HFFc6 (cell line): ENCODE results near the gene LEMD2. TPM values are rescaled to one million over a fixed set of nuclear protein-coding genes. Genes with fewer than 3 reads are reported as not detected.

Experiments used
- DNase-seq: peaks from one replicate; pipeline ENCODE4 v3.0.0-alpha.2; 2018
- H3K27ac Mint-ChIP-seq: 2 replicates; pipeline ENCODE4 v1.8.0; 2020; ENCODE audit warnings: mild to moderate bottlenecking, mixed read lengths
- H3K27me3 Mint-ChIP-seq: 2 replicates; pipeline ENCODE4 v1.8.0; 2021; ENCODE audit warnings: mild to moderate bottlenecking, moderate library complexity, mixed read lengths; ENCODE audit not compliant: insufficient read depth
- H3K36me3 Mint-ChIP-seq: 2 replicates; pipeline ENCODE4 v1.8.0; 2021; ENCODE audit warnings: low read depth, mixed read lengths
- H3K4me1 Mint-ChIP-seq: 2 replicates; pipeline ENCODE4 v1.8.0; 2020; ENCODE audit warnings: low read depth, mixed read lengths
- H3K4me3 Mint-ChIP-seq: 2 replicates; pipeline ENCODE4 v1.8.0; 2020; ENCODE audit warnings: mild to moderate bottlenecking, moderate library complexity, mixed read lengths
- H3K9me3 Mint-ChIP-seq: 2 replicates; pipeline ENCODE4 v1.8.0; 2020; ENCODE audit warnings: mild to moderate bottlenecking, mixed read lengths
- CTCF ChIP-seq: fragments of 200-600 bp; sonication (generic); IDR thresholded peaks from 2 replicates; pipeline ENCODE4 v1.5.0; 2021; ENCODE audit warnings: antibody characterized with exemption, mild to moderate bottlenecking
- total RNA-seq, 6 experiments: library from RNA; stranded (reverse); fragmentation: NEBNext Ultra II Directional; extraction: Animal tissue kit (Norgen Biotek cat#: 25700); gene quantifications; 2 replicates in 1 of 6; 3 replicates in 5 of 6; pipeline ENCODE4 v1.2.3, GENCODE V29; 2021

LEMD2 gene
- total RNA-seq, 6 experiments from 2014 or later: 42.4 to 46.7 (median 44.9) TPM

GRCh38 chr6:33776186-33776585 is 12.7 kb downstream of the LEMD2 start:
- H3K4me3 Mint-ChIP-seq: no peak overlapping the region
- H3K9me3 Mint-ChIP-seq: no peaks in the 10 kb centered on the region
- H3K4me1 Mint-ChIP-seq: peaks cover 41% of the 10 kb centered on the region
- H3K27ac Mint-ChIP-seq: no peak overlapping the region
- H3K27me3 Mint-ChIP-seq: peaks cover 2% of the 10 kb centered on the region; the same call in 1 of the 2 replicates
- no peak for TF ChIP-seq CTCF
- H3K36me3 Mint-ChIP-seq: peaks cover 62% of the 10 kb centered on the region
- no peak for DNase-seq

GRCh38 chr6:33774774-33775173 is 14.2 kb downstream of the LEMD2 start:
- H3K36me3 Mint-ChIP-seq: peaks cover 53% of the 10 kb centered on the region
- no peak overlapping the region for H3K4me3 Mint-ChIP-seq
- no peak for TF ChIP-seq CTCF
- H3K9me3 Mint-ChIP-seq: no peaks in the 10 kb centered on the region
- H3K4me1 Mint-ChIP-seq: peaks cover 45% of the 10 kb centered on the region
- H3K27me3 Mint-ChIP-seq: peaks cover under 1% of the 10 kb centered on the region; the same call in 1 of the 2 replicates
- no peak overlapping the region for H3K27ac Mint-ChIP-seq
- no peak for DNase-seq

GRCh38 chr6:33772902-33773472 is 15.9 kb downstream of the LEMD2 start:
- H3K36me3 Mint-ChIP-seq: peaks cover 43% of the 10 kb centered on the region
- H3K9me3 Mint-ChIP-seq: no peaks in the 10 kb centered on the region
- peak overlapping the region; percentile 73 for H3K4me3 Mint-ChIP-seq
- DNase-seq: no peak
- H3K27ac Mint-ChIP-seq: peak overlapping the region; percentile 94
- no peak for TF ChIP-seq CTCF
- H3K27me3 Mint-ChIP-seq: peaks cover 4% of the 10 kb centered on the region; the same call in 1 of the 2 replicates
- peaks cover 63% of the 10 kb centered on the region for H3K4me1 Mint-ChIP-seq

GRCh38 chr6:33772082-33772830 is 16.7 kb downstream of the LEMD2 start:
- peaks cover 4% of the 10 kb centered on the region; the same call in 1 of the 2 replicates for H3K27me3 Mint-ChIP-seq
- no peak for TF ChIP-seq CTCF
- H3K36me3 Mint-ChIP-seq: peaks cover 37% of the 10 kb centered on the region
- DNase-seq: peak; percentile 57
- H3K4me1 Mint-ChIP-seq: peaks cover 67% of the 10 kb centered on the region
- peak overlapping the region; percentile 94 for H3K27ac Mint-ChIP-seq
- H3K4me3 Mint-ChIP-seq: peak overlapping the region; percentile 73
- no peaks in the 10 kb centered on the region for H3K9me3 Mint-ChIP-seq

GRCh38 chr6:33771146-33772081 is 17.5 kb downstream of the LEMD2 start:
- Mint-ChIP-seq H3K27ac (peak overlapping the region; percentile 94), H3K4me1 (peaks cover 70% of the 10 kb centered on the region), H3K4me3 (peak overlapping the region; percentile 73), H3K9me3 (no peaks in the 10 kb centered on the region), H3K36me3 (peaks cover 31% of the 10 kb centered on the region), H3K27me3 (peaks cover 4% of the 10 kb centered on the region; the same call in 1 of the 2 replicates)
- peak; percentile 98 for TF ChIP-seq CTCF
- DNase-seq: peak; percentile 97
